Measurements from ENCODE around the gene RRAS. TPM values are rescaled to one million over a fixed set of nuclear protein-coding genes. Genes with fewer than 3 reads are reported as not detected.

The RRAS gene
- total RNA-seq, 1 donor from 2014 or later: 4.7 TPM

DNA sequence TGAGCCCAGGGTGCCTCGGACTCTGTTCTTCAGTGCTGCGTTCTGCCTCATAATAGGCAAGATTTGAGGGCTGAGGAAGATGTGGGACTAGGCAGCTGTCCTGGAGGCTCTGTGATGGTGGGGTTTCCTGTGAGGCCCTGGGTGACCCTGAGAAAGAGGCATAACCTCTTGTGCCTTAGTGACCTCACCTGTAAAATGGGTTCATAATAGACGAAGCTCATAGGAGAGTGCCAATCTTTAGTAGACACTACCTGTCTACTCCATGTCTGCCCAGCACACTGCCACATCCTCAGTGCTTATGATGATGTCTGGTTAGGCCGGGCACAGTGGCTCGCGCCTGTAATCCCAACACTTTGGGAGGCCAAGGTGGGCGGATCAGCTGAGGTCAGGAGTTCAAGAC lies 23.4 kb downstream of the RRAS start:
- Mint-ChIP-seq H3K27me3 (ENCODE audit: unreplicated experiment) (peaks cover 9% of the 10 kb centered on the region), H3K36me3 (ENCODE audit: unreplicated experiment) (no peaks in the 10 kb centered on the region), H3K27ac (ENCODE audit: unreplicated experiment) (no peak overlapping the region), H3K9me3 (ENCODE audit: unreplicated experiment) (no peaks in the 10 kb centered on the region), H3K4me1 (ENCODE audit: low read depth, unreplicated experiment) (peaks cover 12% of the 10 kb centered on the region), H3K4me3 (ENCODE audit: unreplicated experiment) (no peak overlapping the region)
- TF ChIP-seq, protein P1, sequence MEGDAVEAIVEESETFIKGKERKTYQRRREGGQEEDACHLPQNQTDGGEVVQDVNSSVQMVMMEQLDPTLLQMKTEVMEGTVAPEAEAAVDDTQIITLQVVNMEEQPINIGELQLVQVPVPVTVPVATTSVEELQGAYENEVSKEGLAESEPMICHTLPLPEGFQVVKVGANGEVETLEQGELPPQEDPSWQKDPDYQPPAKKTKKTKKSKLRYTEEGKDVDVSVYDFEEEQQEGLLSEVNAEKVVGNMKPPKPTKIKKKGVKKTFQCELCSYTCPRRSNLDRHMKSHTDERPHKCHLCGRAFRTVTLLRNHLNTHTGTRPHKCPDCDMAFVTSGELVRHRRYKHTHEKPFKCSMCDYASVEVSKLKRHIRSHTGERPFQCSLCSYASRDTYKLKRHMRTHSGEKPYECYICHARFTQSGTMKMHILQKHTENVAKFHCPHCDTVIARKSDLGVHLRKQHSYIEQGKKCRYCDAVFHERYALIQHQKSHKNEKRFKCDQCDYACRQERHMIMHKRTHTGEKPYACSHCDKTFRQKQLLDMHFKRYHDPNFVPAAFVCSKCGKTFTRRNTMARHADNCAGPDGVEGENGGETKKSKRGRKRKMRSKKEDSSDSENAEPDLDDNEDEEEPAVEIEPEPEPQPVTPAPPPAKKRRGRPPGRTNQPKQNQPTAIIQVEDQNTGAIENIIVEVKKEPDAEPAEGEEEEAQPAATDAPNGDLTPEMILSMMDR (IDR thresholded peaks at IDR 0.05; ENCODE audit: partially characterized antibody, unreplicated experiment): no peak
- no peak for DNase-seq

DNA sequence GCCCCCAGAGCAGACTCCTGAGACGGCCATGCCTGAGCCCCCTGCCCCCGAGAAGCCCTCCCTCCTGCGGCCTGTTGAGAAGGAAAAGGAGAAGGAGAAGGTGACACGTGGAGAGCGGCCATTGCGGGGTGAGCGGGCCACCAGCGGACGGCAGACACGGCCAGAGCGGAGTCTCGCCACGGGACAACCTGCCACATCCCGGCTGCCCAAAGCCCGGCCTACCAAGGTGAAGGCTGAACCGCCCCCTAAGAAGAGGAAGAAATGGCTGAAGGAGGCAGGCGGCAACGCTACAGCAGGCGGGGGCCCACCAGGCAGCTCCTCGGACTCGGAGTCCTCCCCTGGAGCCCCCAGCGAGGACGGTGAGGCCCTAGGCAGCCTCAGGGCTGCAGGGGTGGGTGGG lies 24.1 kb downstream of the RRAS start:
- H3K27me3 Mint-ChIP-seq (ENCODE audit: unreplicated experiment): peaks cover 9% of the 10 kb centered on the region
- H3K36me3 Mint-ChIP-seq (ENCODE audit: unreplicated experiment): no peaks in the 10 kb centered on the region
- H3K4me3 Mint-ChIP-seq (ENCODE audit: unreplicated experiment): no peak overlapping the region
- TF ChIP-seq, protein P1 (IDR thresholded peaks at IDR 0.05; ENCODE audit: partially characterized antibody, unreplicated experiment): no peak
- no peaks in the 10 kb centered on the region for H3K9me3 Mint-ChIP-seq (ENCODE audit: unreplicated experiment)
- no peak for DNase-seq
- peaks cover 12% of the 10 kb centered on the region for H3K4me1 Mint-ChIP-seq (ENCODE audit: low read depth, unreplicated experiment)
- no peak overlapping the region for H3K27ac Mint-ChIP-seq (ENCODE audit: unreplicated experiment)

DNA sequence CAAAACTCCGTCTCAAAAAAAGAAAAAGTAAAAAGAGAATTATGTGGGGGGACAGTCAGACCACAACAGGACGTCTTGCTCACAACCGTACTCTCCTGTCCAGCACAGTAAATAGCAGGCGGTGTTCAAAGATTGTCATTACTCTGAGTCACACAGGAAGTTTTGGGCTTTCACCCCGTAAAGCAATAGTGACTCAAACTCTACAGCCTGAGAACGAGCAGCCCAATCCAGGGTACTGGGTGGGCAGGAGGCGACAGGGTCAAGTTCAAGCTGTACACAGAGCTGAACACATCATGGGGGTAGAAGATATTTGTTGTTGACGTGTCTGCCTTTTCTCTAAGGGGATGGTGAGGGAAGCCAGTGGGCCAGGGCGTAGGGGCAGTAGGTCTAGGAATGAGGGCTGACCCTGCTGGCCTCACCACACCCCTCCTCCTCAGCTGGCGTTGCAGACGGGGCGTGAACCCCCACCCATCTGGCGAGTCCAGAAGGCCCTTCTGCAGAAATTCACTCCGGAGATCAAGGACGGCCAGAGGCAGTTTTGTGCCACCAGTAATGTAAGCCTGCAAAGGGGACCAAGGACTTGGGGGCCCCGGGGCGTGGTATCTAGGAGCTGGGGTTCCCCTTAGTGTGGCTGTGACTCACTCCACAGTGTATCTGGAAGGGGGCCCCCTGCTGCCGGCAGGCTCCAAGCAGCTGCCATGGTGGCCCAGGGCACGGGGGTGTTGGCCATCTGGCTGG lies 25.7 kb downstream of the RRAS start:
- Mint-ChIP-seq H3K27me3 (ENCODE audit: unreplicated experiment) (peaks cover 9% of the 10 kb centered on the region), H3K27ac (ENCODE audit: unreplicated experiment) (peak overlapping the region; percentile 41), H3K4me3 (ENCODE audit: unreplicated experiment) (peak overlapping the region; percentile 50), H3K36me3 (ENCODE audit: unreplicated experiment) (no peaks in the 10 kb centered on the region), H3K9me3 (ENCODE audit: unreplicated experiment) (no peaks in the 10 kb centered on the region), H3K4me1 (ENCODE audit: low read depth, unreplicated experiment) (peaks cover 12% of the 10 kb centered on the region)
- no peak for DNase-seq
- TF ChIP-seq, protein P1 (IDR thresholded peaks at IDR 0.05; ENCODE audit: partially characterized antibody, unreplicated experiment): no peak

DNA sequence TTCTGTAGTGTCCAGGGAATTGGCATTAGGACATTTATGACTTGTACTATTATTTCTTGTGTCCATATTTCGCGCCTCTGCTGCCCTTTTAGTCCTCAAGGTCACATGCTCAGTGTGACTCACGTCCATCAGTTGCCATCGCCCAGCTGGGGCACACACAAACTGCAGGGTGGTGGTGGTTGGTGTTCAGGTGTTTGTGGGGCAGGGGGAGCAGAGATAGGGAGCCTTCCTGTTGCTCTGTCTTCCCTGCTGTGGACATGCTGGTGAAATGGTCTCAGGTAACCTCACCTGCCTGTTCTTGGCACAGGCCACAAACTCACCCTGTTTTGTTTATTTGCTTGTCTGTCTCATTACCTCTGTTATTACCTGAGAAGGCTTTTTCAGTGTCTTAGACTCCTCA lies 26.6 kb downstream of the RRAS start:
- peaks cover 12% of the 10 kb centered on the region for H3K4me1 Mint-ChIP-seq (ENCODE audit: low read depth, unreplicated experiment)
- TF ChIP-seq, protein P1 (IDR thresholded peaks at IDR 0.05; ENCODE audit: partially characterized antibody, unreplicated experiment): no peak
- no peak overlapping the region for H3K27ac Mint-ChIP-seq (ENCODE audit: unreplicated experiment)
- peaks cover 9% of the 10 kb centered on the region for H3K27me3 Mint-ChIP-seq (ENCODE audit: unreplicated experiment)
- H3K9me3 Mint-ChIP-seq (ENCODE audit: unreplicated experiment): no peaks in the 10 kb centered on the region
- no peaks in the 10 kb centered on the region for H3K36me3 Mint-ChIP-seq (ENCODE audit: unreplicated experiment)
- H3K4me3 Mint-ChIP-seq (ENCODE audit: unreplicated experiment): no peak overlapping the region
- no peak for DNase-seq

DNA sequence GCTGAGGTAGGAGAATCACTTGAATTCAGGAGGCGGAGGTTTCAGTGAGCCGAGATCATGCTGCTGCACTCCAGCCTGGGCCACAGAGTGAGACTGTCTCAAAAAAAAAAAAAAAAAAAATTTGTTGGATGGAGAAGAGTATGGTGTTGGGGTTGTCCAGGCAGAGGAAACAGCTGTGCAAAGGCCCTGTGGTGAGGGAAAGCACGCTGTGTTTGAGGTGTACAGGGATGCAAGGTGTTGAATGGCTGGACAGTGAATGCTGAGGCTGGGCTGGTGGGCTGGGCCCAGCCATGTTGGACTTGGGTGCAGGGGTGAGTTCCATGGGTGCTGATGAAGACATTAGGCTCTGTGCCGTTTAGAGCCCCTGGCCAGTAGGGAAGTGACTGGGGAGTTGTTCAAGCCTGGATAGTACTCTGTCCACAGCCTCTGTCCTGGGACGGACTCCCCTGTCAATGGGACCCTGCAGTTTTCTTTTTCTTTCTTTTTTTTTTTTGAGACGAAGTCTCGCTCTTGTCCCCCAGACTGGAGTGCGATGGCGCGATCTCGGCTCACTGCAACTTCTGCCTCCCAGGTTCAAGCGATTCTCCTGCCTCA lies 30.3 kb downstream of the RRAS start:
- DNase-seq: no peak
- no peaks in the 10 kb centered on the region for H3K36me3 Mint-ChIP-seq (ENCODE audit: unreplicated experiment)
- peaks cover 3% of the 10 kb centered on the region for H3K27me3 Mint-ChIP-seq (ENCODE audit: unreplicated experiment)
- H3K27ac Mint-ChIP-seq (ENCODE audit: unreplicated experiment): no peak overlapping the region
- H3K9me3 Mint-ChIP-seq (ENCODE audit: unreplicated experiment): no peaks in the 10 kb centered on the region
- peaks cover 12% of the 10 kb centered on the region for H3K4me1 Mint-ChIP-seq (ENCODE audit: low read depth, unreplicated experiment)
- H3K4me3 Mint-ChIP-seq (ENCODE audit: unreplicated experiment): no peak overlapping the region
- TF ChIP-seq, protein P1 (IDR thresholded peaks at IDR 0.05; ENCODE audit: partially characterized antibody, unreplicated experiment): no peak

Data from glutamatergic neuron (in vitro differentiated cells).